Esophagus muscularis mucosa (tissue), 4 donors: ENCODE measurements around the gene RNF213. TPM values are rescaled to one million over a fixed set of nuclear protein-coding genes. Genes with fewer than 3 reads are reported as not detected.

ENCODE experiments used
- DNase-seq: peaks from one replicate; pipeline ENCODE4 v3.0.0-alpha.2; 2017; ENCODE audit errors: extremely low spot score
- H3K27ac ChIP-seq, 4 donors: fragments of 200-600 bp; sonication (generic); replicated peaks in 1 of 4; 1 replicate in 3 of 4; 2 replicates in 1 of 4; pipeline ENCODE4 v1.5.1; 2016 to 2019; ENCODE audit warnings: mild to moderate bottlenecking in 1 of 4
- H3K27me3 ChIP-seq, 4 donors: fragments of 200-600 bp; sonication (generic); one replicate each; pipeline versions ENCODE4 v1.5.1 to v1.6.0; 2016 to 2019
- H3K36me3 ChIP-seq, 4 donors: fragments of 200-600 bp; sonication (generic); one replicate each; pipeline ENCODE4 v1.5.1; 2016 to 2019
- H3K4me1 ChIP-seq, 4 donors: fragments of 200-600 bp; sonication (generic); one replicate each; pipeline ENCODE4 v1.5.1; 2016 to 2019
- H3K4me3 ChIP-seq, 4 donors: fragments of 200-600 bp; sonication (generic); 1 replicate in 2 of 4; 2 replicates in 2 of 4; pipeline ENCODE4 v1.5.1; 2016 to 2019; ENCODE audit warnings: mild to moderate bottlenecking in 4 of 4, moderate library complexity in 1 of 4
- H3K9me3 ChIP-seq, 4 donors: fragments of 200-600 bp; sonication (generic); 1 replicate in 3 of 4; 2 replicates in 1 of 4; pipeline ENCODE4 v1.5.1; 2016 to 2019
- CTCF ChIP-seq, 3 experiments: fragments of 200-600 bp in 2 of 3; fragments of 450-650 bp in 1 of 3; sonication (generic) in 2 of 3; IDR thresholded peaks; one replicate each; pipeline ENCODE4 v1.5.1; 2017 to 2019; ENCODE audit warnings: antibody characterized with exemption in 3 of 3, mild to moderate bottlenecking in 2 of 3, moderate library complexity in 1 of 3
- EP300 ChIP-seq: sonication (generic); formaldehyde crosslinking; IDR thresholded peaks from one replicate; pipeline ENCODE4 v1.6.1; 2017; ENCODE audit warnings: antibody characterized with exemption
- POLR2A ChIP-seq: fragments of 450-650 bp; IDR thresholded peaks from one replicate; pipeline ENCODE4 v1.6.1; 2017; ENCODE audit warnings: antibody characterized with exemption, moderate library complexity, mild to moderate bottlenecking, low read depth
- POLR2AphosphoS5 ChIP-seq, 2 donors: sonication (generic); formaldehyde crosslinking; IDR thresholded peaks; one replicate each; pipeline ENCODE4 v1.6.1; 2017; ENCODE audit warnings: antibody characterized with exemption in 2 of 2
- WGBS: methylation state at CpG from one replicate; pipeline ENCODE4 v1.1.5; 2018; 5-methylcytosine and 5-hydroxymethylcytosine counted together
- intact Hi-C: fragments of 100-400 bp; cut with DNase I; formaldehyde crosslinking; loops from one replicate; pipeline ENCODE4 v1.15.1; 2023
- total RNA-seq, 4 donors: library from RNA; depleted of rRNA; stranded (reverse); fragments of >200 nt; gene quantifications; one replicate each; pipeline versions ENCODE4 v1.1.0 to v1.2.1, GENCODE V29; 2016

Gene RNF213
- total RNA-seq, 4 donors from 2014 or later = 55.8 to 85.7 (median 75.9) TPM

DNA sequence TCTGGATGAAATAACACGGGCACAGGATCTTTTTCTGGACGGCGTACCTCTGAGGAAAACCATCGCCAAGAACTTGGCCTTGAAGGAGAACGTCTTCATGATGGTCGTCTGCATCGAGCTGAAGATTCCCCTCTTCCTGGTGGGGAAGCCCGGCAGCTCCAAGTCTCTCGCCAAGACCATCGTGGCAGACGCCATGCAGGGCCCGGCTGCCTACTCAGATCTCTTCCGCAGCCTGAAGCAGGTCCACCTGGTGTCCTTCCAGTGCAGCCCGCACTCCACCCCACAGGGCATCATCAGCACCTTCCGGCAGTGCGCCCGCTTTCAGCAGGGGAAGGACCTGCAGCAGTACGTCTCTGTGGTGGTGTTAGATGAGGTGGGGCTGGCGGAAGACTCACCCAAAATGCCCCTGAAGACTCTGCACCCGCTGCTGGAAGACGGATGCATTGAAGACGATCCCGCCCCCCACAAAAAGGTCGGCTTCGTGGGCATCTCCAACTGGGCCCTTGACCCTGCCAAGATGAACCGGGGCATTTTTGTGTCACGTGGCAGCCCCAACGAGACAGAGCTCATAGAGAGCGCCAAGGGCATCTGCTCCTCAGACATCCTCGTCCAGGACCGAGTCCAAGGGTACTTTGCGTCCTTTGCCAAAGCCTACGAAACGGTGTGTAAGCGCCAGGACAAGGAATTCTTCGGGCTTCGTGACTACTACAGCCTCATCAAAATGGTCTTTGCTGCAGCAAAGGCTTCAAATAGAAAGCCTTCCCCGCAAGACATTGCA is 86.0 kb downstream of the RNF213 start:
- Histone ChIP-seq H3K36me3 (peaks cover 94 to 100% (median 98%) of the 10 kb centered on the region in 4 donors), H3K27me3 (no peaks in the 10 kb centered on the region), H3K9me3 (no peaks in the 10 kb centered on the region), H3K27ac (no peak overlapping the region), H3K4me3 (no peak overlapping the region), H3K4me1 (no peaks in the 10 kb centered on the region)
- DNase-seq = no peak
- no peak for TF ChIP-seq CTCF (IDR thresholded peaks at IDR 0.05)
- TF ChIP-seq POLR2A = no peak
- TF ChIP-seq POLR2AphosphoS5 (IDR thresholded peaks at IDR 0.05) = no peak
- TF ChIP-seq EP300 = no peak
- WGBS = 96% methylated on average over 30 of the region's 38 CpGs
- intact Hi-C loops = no loop called here

- H3K9me3 ChIP-seq = no peaks in the 10 kb centered on the region
- peaks cover 96 to 100% (median 100%) of the 10 kb centered on the region in 4 donors for H3K36me3 ChIP-seq
- H3K27me3 ChIP-seq = no peaks in the 10 kb centered on the region
- DNase-seq = no peak
- intact Hi-C loops = no loop called here
- H3K27ac ChIP-seq = no peak overlapping the region
- no peak overlapping the region for H3K4me3 ChIP-seq
- no peaks in the 10 kb centered on the region for H3K4me1 ChIP-seq
- 96% methylated on average over 19 of the region's 19 CpGs for WGBS
- TF ChIP-seq POLR2AphosphoS5 (IDR thresholded peaks at IDR 0.05) (no peak), POLR2A (no peak), CTCF (IDR thresholded peaks at IDR 0.05) (no peak), EP300 (no peak)
These were observed 86.9 kb downstream of the RNF213 start for GRCh38 chr17:80347536-80347935.

GRCh38 chr17:80347948-80348351 is 87.3 kb downstream of the RNF213 start:
- no peaks in the 10 kb centered on the region for H3K4me1 ChIP-seq
- peaks cover 96 to 100% (median 100%) of the 10 kb centered on the region in 4 donors for H3K36me3 ChIP-seq
- no peak for TF ChIP-seq EP300
- TF ChIP-seq POLR2AphosphoS5 (IDR thresholded peaks at IDR 0.05) = no peak
- TF ChIP-seq POLR2A = no peak
- no peak overlapping the region for H3K4me3 ChIP-seq
- no peak for DNase-seq
- H3K27me3 ChIP-seq = no peaks in the 10 kb centered on the region
- WGBS = 97% methylated on average over 13 of the region's 24 CpGs
- intact Hi-C loops = no loop called here
- H3K9me3 ChIP-seq = no peaks in the 10 kb centered on the region
- H3K27ac ChIP-seq = no peak overlapping the region

DNA sequence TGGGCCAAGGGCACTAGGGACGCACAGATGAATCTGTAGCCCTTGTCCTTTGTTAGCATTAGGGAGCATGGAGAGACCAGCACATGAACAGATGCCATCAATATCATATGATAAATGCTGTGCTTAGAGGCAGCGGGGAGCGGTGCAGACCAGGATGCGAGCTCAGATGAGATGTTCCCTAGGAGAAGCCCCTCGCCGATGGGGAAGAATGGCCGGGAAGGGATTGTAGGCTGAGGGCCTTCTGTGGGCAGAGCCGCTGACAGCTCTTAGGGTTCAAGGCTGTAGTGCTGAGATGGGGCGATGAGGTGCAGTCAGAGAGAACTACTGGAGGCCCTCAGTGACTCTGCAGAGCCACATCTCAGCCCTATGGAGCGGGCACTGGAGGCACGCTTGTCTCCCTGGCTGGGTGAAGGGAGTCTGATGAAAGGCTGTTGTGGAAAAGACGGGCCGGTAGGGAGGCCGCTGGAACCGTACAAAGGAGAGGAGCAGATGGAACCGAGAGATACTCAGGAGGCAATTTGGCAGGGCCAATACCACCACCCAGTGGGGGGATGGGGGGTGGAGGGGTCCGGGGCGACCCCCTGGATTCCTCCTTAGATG is 88.0 kb downstream of the RNF213 start:
- H3K4me1 ChIP-seq = no peaks in the 10 kb centered on the region
- no peak overlapping the region for H3K4me3 ChIP-seq
- peaks cover 96 to 100% (median 100%) of the 10 kb centered on the region in 4 donors for H3K36me3 ChIP-seq
- WGBS = 92% methylated on average over 17 of the region's 18 CpGs
- no peak overlapping the region for H3K27ac ChIP-seq
- no peaks in the 10 kb centered on the region for H3K9me3 ChIP-seq
- no peak for DNase-seq
- intact Hi-C loops = no loop called here
- no peak for TF ChIP-seq EP300
- TF ChIP-seq POLR2AphosphoS5 (IDR thresholded peaks at IDR 0.05) = no peak
- TF ChIP-seq POLR2A = no peak
- H3K27me3 ChIP-seq = no peaks in the 10 kb centered on the region

DNA sequence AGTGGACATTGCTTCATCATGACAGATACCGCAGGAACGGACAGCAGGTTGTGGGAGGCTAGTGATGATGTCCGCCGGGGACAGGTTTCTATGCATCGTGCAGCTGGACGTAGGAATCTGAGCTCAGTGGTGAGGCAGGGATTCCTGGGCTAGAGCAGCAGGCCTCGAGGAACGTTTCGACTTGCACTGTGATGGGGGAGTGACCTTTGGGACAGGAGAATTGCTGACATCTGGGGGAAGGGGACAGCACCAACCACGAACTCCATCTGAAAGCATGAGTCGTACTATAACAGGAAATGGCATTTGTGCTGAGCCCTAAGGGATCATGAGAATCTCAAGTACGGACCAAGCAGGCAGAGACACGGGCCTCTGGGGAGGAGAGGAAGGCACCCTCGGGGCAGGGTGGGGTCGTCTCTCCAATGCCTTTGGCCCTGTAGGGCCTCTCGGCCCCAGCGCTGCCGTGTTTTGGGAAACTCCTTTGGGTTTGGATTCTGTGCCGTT is 88.5 kb downstream of the RNF213 start:
- Histone ChIP-seq H3K4me3 (no peak overlapping the region), H3K36me3 (peaks cover 96 to 100% (median 100%) of the 10 kb centered on the region in 4 donors), H3K27me3 (no peaks in the 10 kb centered on the region), H3K9me3 (no peaks in the 10 kb centered on the region), H3K27ac (no peak overlapping the region), H3K4me1 (no peaks in the 10 kb centered on the region)
- intact Hi-C loops = no loop called here
- no peak for TF ChIP-seq EP300
- no peak for TF ChIP-seq POLR2A
- TF ChIP-seq POLR2AphosphoS5 (IDR thresholded peaks at IDR 0.05) = no peak
- DNase-seq = no peak
- 94% methylated on average over 9 of the region's 19 CpGs for WGBS

DNA sequence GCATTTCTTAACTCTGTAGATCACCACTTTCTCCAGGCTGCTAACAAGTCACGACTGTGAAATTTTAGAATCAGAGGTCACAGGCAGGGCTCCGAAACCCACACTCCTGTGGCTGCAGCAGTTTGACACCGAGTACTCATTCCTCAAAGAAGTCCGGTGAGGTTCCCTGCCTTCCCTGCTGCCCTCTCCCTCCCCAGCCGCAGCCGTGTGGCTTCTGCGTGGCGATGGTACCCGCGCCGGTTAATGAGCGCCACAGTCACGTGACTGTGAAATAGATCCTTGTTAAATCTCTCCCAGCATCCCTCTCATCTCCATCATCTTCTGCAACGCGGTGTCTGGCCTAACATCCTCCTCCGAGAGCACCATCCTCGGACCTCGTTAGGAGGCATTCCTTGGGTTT is 89.1 kb downstream of the RNF213 start:
- Histone ChIP-seq H3K4me1 (no peaks in the 10 kb centered on the region), H3K27ac (no peak overlapping the region), H3K36me3 (peaks cover 96 to 100% (median 100%) of the 10 kb centered on the region in 4 donors), H3K4me3 (no peak overlapping the region), H3K27me3 (no peaks in the 10 kb centered on the region), H3K9me3 (no peaks in the 10 kb centered on the region)
- WGBS = 92% methylated on average over 18 of the region's 18 CpGs
- TF ChIP-seq POLR2AphosphoS5 (IDR thresholded peaks at IDR 0.05) (no peak), EP300 (no peak), POLR2A (no peak), CTCF (IDR thresholded peaks at IDR 0.05) (no peak)
- intact Hi-C loops = no loop called here
- DNase-seq = no peak
